GM21367 (cell line): ENCODE results near the gene VIM.

ENCODE experiments used
- ATAC-seq: cut with Tn5 transposase; IDR thresholded peaks from one replicate; pipeline ENCODE4 v1.9.1; 2021; ENCODE audit not compliant: unreplicated experiment

The VIM gene

GRCh38 chr10:17228091-17229015, at the start of gene VIM:
Gene VIM (plus strand): TSS chr10:17228241. CDS start chr10:17229423, 1,182 bp downstream.
- peak; percentile 24 for ATAC-seq

- ATAC-seq = no peak
These were observed 49.0 kb upstream of the VIM start for GRCh38 chr10:17179002-17179401.

GRCh38 chr10:17181110-17181509, 46.9 kb upstream of the VIM start:
- no peak for ATAC-seq

- no peak for ATAC-seq
These were observed 46.3 kb upstream of the VIM start for GRCh38 chr10:17181751-17182150.

GRCh38 chr10:17183110-17183509, 44.9 kb upstream of the VIM start:
- no peak for ATAC-seq

- ATAC-seq = no peak
These were observed 42.2 kb upstream of the VIM start for GRCh38 chr10:17185873-17186272.

- ATAC-seq = no peak
These were observed 39.3 kb upstream of the VIM start for GRCh38 chr10:17188644-17189172.

GRCh38 chr10:17190602-17191001, 37.4 kb upstream of the VIM start:
- ATAC-seq = no peak

GRCh38 chr10:17195083-17195482, 33.0 kb upstream of the VIM start:
- ATAC-seq = no peak

- no peak for ATAC-seq
These were observed 32.0 kb upstream of the VIM start for GRCh38 chr10:17196045-17196444.

GRCh38 chr10:17196573-17196972, 31.5 kb upstream of the VIM start:
- no peak for ATAC-seq

- ATAC-seq = no peak
These were observed 28.7 kb upstream of the VIM start for GRCh38 chr10:17199351-17199804.

- no peak for ATAC-seq
These were observed 27.8 kb upstream of the VIM start for GRCh38 chr10:17200001-17200911.

GRCh38 chr10:17200912-17201793, 26.9 kb upstream of the VIM start, which contains the start of gene TRDMT1:
Gene TRDMT1 (minus strand): TSS chr10:17201672. CDS start chr10:17201634, 38 bp downstream.
- ATAC-seq = peak; percentile 95

GRCh38 chr10:17201794-17202116, 26.3 kb upstream of the VIM start:
- no peak for ATAC-seq

GRCh38 chr10:17202506-17202905, 25.5 kb upstream of the VIM start:
- ATAC-seq = no peak

- ATAC-seq = no peak
These were observed 25.0 kb upstream of the VIM start for GRCh38 chr10:17202999-17203398.

GRCh38 chr10:17203416-17203815, 24.6 kb upstream of the VIM start:
- ATAC-seq = no peak

- ATAC-seq = no peak
These were observed 21.8 kb upstream of the VIM start for GRCh38 chr10:17206210-17206709.

GRCh38 chr10:17208476-17208875, 19.6 kb upstream of the VIM start:
- ATAC-seq = no peak
